Duodenal mucosa (tissue), 2 donors: ENCODE measurements around the gene LIX1.
A peak's percentile ranks its signal among the peaks of the same experiment; 100 is the strongest.
"Not testable (repeated sequence)": the region's sequence is repeated elsewhere in the genome, so short reads cannot be mapped to it uniquely, and the experiment has no call there.

ENCODE experiments used
- H3K27ac ChIP-seq: one replicate; pipeline ENCODE4 v1.7.0; 2013; ENCODE audit warnings: low read depth, low read length
- H3K27me3 ChIP-seq, 2 donors: one replicate each; pipeline ENCODE4 v1.7.0; 2013; ENCODE audit warnings: low read length in 2 of 2, control low read depth in 1 of 2; ENCODE audit not compliant: insufficient read depth in 2 of 2, control insufficient read depth in 1 of 2
- H3K36me3 ChIP-seq, 2 donors: one replicate each; pipeline ENCODE4 v1.7.0; 2013; ENCODE audit warnings: low read length in 2 of 2, control low read depth in 1 of 2; ENCODE audit not compliant: insufficient read depth in 2 of 2, control insufficient read depth in 1 of 2
- H3K4me1 ChIP-seq, 2 donors: one replicate each; pipeline ENCODE4 v1.7.0; 2013; ENCODE audit warnings: low read length in 2 of 2, control low read depth in 1 of 2; ENCODE audit not compliant: insufficient read depth in 2 of 2, control insufficient read depth in 1 of 2
- H3K4me3 ChIP-seq, 2 donors: one replicate each; pipeline ENCODE4 v1.7.0; 2013; ENCODE audit warnings: low read length in 2 of 2, low read depth in 1 of 2
- H3K9ac ChIP-seq, 2 donors: one replicate each; pipeline ENCODE4 v1.7.0; 2013; ENCODE audit warnings: low read length in 2 of 2, low read depth in 1 of 2
- H3K9me3 ChIP-seq, 2 donors: one replicate each; pipeline ENCODE4 v1.7.0; 2013; ENCODE audit warnings: low read length in 2 of 2, control low read depth in 1 of 2; ENCODE audit not compliant: control insufficient read depth in 1 of 2

The LIX1 gene

DNA sequence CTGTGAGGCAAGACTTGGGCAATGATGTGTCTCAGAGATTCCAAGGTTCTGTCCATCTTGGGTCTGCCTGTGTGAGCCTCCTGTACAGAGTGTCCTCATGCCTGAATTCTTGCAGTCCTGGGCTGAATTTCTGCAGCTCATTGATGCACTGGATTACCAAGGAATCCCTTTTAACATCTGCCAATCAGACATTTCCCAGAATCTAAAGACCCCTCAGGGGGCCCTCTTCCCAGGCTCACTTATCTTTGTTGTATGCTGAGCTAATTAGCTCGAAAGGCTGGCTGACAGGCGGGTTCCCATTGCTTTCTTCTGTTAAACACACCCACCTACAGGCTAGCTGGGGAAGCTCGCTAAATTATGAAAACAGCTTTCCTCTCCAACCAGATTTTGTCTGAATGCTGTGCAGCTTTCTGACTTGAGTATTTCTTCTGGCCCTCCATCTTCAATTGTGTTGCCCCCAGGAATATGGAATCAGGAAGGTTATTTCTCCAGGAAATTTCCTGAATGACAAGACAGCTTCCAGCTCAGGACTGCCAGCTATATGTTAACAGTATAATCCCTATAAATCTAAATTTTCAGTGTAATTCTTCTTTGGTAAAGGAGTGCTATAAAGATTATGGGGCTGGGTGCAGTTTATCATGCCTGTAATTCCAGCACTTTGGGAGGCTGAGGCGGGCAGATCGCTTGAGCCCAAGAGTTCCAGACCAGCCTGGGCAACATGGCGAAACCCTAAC, at the start of gene LIX1:
LIX1 (minus strand) TSS at position 91 of the 734 bp plus-strand sequence; CDS start at position 56, 35 bp downstream.
- Histone ChIP-seq H3K9ac (no peak within 1 kb of the TSS), H3K27ac (no peak within 1 kb of the TSS), H3K4me3 (no peak within 1 kb of the TSS)

GRCh38 chr5:97191893-97192292, 49.5 kb upstream of the LIX1 start:
- H3K4me3 ChIP-seq: no peak overlapping the region
- no peaks in the 10 kb centered on the region for H3K36me3 ChIP-seq
- H3K9ac ChIP-seq: no peak overlapping the region
- H3K9me3 ChIP-seq: no peaks in the 10 kb centered on the region
- no peaks in the 10 kb centered on the region for H3K4me1 ChIP-seq
- H3K27ac ChIP-seq: no peak overlapping the region
- no peaks in the 10 kb centered on the region for H3K27me3 ChIP-seq

More for the DNA sequence above, at the start of gene LIX1:
- peaks cover 0 to 4% of the 10 kb centered on the region in 2 donors for H3K27me3 ChIP-seq
- no peaks in the 10 kb centered on the region for H3K4me1 ChIP-seq
- no peaks in the 10 kb centered on the region for H3K36me3 ChIP-seq
- no peaks in the 10 kb centered on the region for H3K9me3 ChIP-seq

DNA sequence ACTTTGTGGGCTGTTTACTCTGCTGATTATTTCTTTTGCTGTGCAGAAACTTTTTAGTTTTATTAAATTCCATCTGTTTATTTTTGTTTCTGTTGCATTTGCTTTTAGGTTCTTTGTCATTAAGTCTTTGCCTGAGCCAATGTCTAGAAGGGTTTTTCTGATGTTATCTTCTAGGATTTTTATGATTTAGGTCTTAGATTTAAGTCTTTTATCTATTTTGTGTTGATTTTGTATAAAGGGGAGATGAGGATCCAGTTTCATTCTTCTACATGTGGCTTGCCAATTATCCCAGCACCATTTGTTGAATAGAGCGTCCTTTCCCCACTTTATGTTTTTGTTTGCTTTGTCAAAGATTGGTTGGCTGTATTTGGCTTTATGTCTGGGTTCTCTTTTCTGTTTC, 47.1 kb upstream of the LIX1 start:
- H3K27me3 ChIP-seq, H3K27ac ChIP-seq, H3K36me3 ChIP-seq, H3K4me1 ChIP-seq, H3K9ac ChIP-seq, H3K9me3 ChIP-seq, H3K4me3 ChIP-seq: not testable (repeated sequence)

GRCh38 chr5:97183930-97184213, 41.5 kb upstream of the LIX1 start:
- Histone ChIP-seq H3K27ac (no peak overlapping the region), H3K9me3 (no peaks in the 10 kb centered on the region), H3K4me1 (peaks cover 12 to 19% of the 10 kb centered on the region in 2 donors), H3K9ac (peak overlapping the region; percentile 94 to 97), H3K27me3 (no peaks in the 10 kb centered on the region), H3K36me3 (peaks cover 0 to 7% of the 10 kb centered on the region in 2 donors), H3K4me3 (peak overlapping the region; percentile 95 to 99)

DNA sequence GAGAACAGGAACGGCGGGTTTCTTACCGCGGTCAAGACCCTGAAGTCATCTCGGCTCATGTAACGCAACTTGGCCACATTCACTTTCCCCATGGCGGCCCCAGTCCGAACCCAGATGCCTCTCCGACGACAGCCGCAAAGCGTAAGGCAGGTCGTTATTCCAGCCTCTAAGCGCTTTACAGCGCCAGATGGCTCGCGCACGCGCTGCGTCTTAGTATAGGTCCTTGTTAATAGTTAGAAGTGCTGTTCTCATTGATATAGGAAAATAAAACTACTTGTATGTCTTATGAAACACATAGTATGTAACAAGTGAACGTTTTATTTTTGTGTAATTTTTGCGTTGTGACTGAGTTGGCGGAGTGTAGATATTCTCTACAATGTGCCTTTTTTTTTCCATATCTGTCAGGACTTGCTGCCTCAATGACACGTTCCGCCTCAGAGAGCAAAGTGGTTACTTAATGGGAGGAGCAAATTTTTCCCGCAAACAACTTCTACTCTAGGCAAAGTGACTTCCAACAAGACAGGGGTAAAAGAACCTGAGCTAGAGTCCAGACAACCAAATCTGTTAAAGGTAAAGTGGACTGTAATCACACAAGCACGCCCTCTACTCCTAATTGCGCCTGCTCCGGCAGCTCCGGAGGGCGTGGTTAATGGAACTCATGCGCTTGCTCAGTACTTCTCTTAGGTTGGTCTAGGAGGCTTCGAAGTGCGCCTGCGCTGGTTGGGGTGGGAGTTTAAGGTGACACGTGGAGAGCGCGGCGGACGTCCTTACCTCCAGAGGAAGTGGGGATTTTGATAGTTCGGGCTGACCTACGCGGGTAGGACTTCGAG, 40.9 kb upstream of the LIX1 start, which contains the start of gene RIOK2:
RIOK2 (minus strand) TSS at position 148 of the 830 bp plus-strand sequence; CDS start at position 92, 56 bp downstream.
- Histone ChIP-seq H3K9ac (peak within 1 kb of the TSS; percentile 94 to 97), H3K4me1 (peaks cover 12 to 19% of the 10 kb centered on the region in 2 donors), H3K4me3 (peak within 1 kb of the TSS; percentile 95 to 99), H3K27ac (peak within 1 kb of the TSS; percentile 90), H3K9me3 (no peaks in the 10 kb centered on the region), H3K36me3 (peaks cover 5 to 12% of the 10 kb centered on the region in 2 donors), H3K27me3 (no peaks in the 10 kb centered on the region)

GRCh38 chr5:97182571-97183099, 40.2 kb upstream of the LIX1 start:
- H3K27me3 ChIP-seq: no peaks in the 10 kb centered on the region
- H3K27ac ChIP-seq: peak overlapping the region; percentile 90

GRCh38 chr5:97181856-97182545, 39.6 kb upstream of the LIX1 start:
- no peak overlapping the region for H3K27ac ChIP-seq

More at GRCh38 chr5:97182571-97183099, 40.2 kb upstream of the LIX1 start:
- Histone ChIP-seq H3K9me3 (no peaks in the 10 kb centered on the region), H3K4me3 (peak overlapping the region; percentile 95 to 99), H3K36me3 (peaks cover 10 to 18% of the 10 kb centered on the region in 2 donors), H3K9ac (peak overlapping the region; percentile 94 to 97), H3K4me1 (peaks cover 12 to 19% of the 10 kb centered on the region in 2 donors)

DNA sequence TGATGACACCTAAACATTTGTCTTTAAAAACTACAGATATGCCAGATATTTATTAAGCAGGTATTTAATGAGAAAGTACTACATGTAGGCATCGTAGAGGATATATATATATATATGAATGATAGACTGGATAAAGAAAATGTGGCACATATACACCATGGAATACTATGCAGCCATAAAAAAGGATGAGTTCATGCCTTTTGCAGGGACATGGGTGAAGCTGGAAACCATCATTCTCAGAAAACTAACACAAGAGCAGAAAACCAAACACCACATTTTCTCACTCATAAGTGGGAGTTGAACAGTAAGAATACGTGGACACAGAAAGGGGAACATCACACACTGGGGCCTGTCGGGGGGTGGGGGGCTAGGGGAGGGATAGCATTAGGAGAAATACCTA, 37.0 kb upstream of the LIX1 start:
- Histone ChIP-seq H3K36me3 (peaks cover 28 to 46% of the 10 kb centered on the region in 2 donors), H3K4me1 (peaks cover 12 to 19% of the 10 kb centered on the region in 2 donors)
- not testable (repeated sequence) for H3K4me3 ChIP-seq, H3K9ac ChIP-seq, H3K27me3 ChIP-seq, H3K27ac ChIP-seq, H3K9me3 ChIP-seq

More at GRCh38 chr5:97181856-97182545, 39.6 kb upstream of the LIX1 start:
- Histone ChIP-seq H3K36me3 (peaks cover 14 to 23% of the 10 kb centered on the region in 2 donors), H3K4me1 (peaks cover 12 to 19% of the 10 kb centered on the region in 2 donors), H3K27me3 (no peaks in the 10 kb centered on the region), H3K4me3 (peak overlapping the region; percentile 95 to 99), H3K9me3 (no peaks in the 10 kb centered on the region), H3K9ac (peak overlapping the region; percentile 52 to 97)

DNA sequence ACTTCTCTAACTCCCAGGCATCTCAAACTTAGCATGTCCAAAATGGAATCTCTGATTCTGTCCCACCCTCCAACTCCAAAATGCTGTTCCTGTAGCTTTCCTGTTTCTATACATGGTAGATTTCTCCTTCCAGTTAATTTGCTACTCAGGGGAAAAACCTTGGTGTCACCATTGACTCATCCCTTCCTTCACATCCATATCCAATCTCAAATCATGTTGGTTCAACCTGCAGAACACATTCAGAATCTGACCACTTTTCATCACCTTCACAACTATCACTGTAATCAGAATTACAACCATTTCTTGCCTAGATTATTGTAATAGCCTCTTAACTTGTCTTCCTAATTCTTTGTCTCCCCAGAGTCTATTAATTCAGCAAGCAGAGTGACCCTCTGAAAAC, 29.8 kb upstream of the LIX1 start:
- no peaks in the 10 kb centered on the region for H3K9me3 ChIP-seq
- H3K9ac ChIP-seq: no peak overlapping the region
- peaks cover 0 to 11% of the 10 kb centered on the region in 2 donors for H3K4me1 ChIP-seq
- H3K27ac ChIP-seq: no peak overlapping the region
- peaks cover 37 to 74% of the 10 kb centered on the region in 2 donors for H3K36me3 ChIP-seq
- no peaks in the 10 kb centered on the region for H3K27me3 ChIP-seq
- no peak overlapping the region for H3K4me3 ChIP-seq
